Measurements from ENCODE around the gene CCNF.

DNA sequence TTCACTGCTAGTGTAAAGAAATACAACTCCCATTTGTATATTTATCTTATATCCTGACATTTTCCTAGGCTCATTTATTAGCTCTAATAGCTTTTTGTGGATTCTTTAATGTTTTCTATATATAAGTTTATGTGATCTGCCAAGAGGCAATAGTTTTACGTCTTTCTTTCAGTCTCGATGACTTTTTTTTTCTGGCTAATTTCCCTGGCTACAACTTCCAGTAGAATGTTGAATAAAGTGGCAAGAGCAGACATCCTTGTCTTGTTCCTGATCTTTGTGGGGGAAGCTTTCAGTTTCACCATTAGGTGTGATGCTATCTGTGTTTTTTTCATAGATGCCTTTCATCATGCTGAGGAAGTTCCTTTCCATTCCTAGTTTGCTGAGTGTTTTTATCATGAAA is 44.8 kb upstream of the CCNF start:
- TF ChIP-seq, protein P1, sequence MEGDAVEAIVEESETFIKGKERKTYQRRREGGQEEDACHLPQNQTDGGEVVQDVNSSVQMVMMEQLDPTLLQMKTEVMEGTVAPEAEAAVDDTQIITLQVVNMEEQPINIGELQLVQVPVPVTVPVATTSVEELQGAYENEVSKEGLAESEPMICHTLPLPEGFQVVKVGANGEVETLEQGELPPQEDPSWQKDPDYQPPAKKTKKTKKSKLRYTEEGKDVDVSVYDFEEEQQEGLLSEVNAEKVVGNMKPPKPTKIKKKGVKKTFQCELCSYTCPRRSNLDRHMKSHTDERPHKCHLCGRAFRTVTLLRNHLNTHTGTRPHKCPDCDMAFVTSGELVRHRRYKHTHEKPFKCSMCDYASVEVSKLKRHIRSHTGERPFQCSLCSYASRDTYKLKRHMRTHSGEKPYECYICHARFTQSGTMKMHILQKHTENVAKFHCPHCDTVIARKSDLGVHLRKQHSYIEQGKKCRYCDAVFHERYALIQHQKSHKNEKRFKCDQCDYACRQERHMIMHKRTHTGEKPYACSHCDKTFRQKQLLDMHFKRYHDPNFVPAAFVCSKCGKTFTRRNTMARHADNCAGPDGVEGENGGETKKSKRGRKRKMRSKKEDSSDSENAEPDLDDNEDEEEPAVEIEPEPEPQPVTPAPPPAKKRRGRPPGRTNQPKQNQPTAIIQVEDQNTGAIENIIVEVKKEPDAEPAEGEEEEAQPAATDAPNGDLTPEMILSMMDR (IDR thresholded peaks at IDR 0.05): no peak
- no peak for TF ChIP-seq EP300 (IDR thresholded peaks at IDR 0.05)

Data from ovary (tissue), 3 donors.